Epithelial cell of proximal tubule (primary cell): ENCODE measurements around the gene MRPL36. TPM values are rescaled to one million over a fixed set of nuclear protein-coding genes. Genes with fewer than 3 reads are reported as not detected.

Experiments used
- DNase-seq: peaks from one replicate; pipeline ENCODE4 v3.0.0-alpha.2; 2011; ENCODE audit warnings: low read depth
- H3K4me3 ChIP-seq: 2 replicates; pipeline ENCODE4 v1.5.1; 2011; ENCODE audit warnings: low read depth, mild to moderate bottlenecking, low read length
- CTCF ChIP-seq: conservative IDR thresholded peaks from 2 replicates; pipeline ENCODE4 v1.5.1; 2012; ENCODE audit warnings: low read depth, mild to moderate bottlenecking, low read length
- total RNA-seq: library from RNA; depleted of rRNA; stranded (reverse); fragments of >200 nt; gene quantifications from 2 replicates; pipeline ENCODE4 v1.2.3, GENCODE V29; 2015

MRPL36 gene
- total RNA-seq, 1 donor from 2014 or later = 57.9 TPM

DNA sequence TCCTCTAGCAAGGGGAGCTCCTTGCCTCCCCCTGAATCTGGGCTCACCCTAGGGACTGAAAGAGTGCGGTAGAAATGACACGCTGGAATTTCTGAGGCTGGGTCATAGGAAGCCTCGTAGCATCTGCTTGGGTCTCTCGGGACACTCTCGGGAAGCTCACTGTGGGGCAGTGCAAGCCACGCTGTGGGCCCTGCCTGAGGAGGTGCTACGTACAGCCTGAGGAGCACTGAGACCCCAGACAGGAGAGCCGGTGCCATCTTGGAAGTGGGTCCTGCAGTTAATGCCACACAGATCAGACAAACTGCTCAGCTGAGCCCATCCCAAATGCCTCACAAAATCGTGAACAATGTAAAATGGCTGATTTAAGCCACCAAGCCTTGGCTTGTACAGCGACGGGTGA is 1.8 kb downstream of the MRPL36 start:
- DNase-seq = no peak
- no peak for TF ChIP-seq CTCF
- H3K4me3 ChIP-seq = no peak overlapping the region

DNA sequence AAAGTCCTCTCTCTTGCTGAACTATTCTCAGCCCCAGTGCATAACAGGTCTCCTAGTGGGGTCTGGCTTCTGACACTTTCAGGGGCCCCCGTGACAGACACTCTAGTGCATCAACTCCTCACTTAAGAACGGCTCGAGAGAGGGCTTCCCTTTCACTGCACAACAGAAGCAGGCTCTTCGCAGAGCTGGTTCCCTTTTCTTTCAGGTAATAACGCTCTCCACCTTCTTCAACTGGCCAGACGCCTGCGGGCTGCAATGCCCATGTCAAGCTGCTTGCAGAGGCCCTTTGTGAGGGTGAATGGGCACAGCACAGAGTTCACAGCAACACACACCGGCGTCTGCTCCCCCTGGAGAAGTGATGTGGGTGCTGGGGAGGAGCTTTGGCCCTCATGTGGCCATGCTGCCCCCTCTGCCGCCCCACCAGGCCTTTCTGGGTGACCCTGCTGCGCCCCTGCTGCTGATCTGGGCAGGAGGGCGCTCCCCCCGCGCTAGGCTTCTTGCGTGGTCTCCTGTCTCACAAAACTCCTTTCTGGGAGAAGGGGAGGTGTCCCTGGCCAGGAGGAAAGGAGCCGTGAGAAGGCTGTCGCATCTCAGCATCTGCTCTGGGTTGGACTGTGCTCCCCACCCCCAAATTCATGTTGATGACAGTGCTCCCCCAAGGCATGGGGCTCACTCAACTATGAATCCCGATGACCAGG is 2.4 kb downstream of the MRPL36 start:
- no peak overlapping the region for H3K4me3 ChIP-seq
- TF ChIP-seq CTCF = no peak
- no peak for DNase-seq

DNA sequence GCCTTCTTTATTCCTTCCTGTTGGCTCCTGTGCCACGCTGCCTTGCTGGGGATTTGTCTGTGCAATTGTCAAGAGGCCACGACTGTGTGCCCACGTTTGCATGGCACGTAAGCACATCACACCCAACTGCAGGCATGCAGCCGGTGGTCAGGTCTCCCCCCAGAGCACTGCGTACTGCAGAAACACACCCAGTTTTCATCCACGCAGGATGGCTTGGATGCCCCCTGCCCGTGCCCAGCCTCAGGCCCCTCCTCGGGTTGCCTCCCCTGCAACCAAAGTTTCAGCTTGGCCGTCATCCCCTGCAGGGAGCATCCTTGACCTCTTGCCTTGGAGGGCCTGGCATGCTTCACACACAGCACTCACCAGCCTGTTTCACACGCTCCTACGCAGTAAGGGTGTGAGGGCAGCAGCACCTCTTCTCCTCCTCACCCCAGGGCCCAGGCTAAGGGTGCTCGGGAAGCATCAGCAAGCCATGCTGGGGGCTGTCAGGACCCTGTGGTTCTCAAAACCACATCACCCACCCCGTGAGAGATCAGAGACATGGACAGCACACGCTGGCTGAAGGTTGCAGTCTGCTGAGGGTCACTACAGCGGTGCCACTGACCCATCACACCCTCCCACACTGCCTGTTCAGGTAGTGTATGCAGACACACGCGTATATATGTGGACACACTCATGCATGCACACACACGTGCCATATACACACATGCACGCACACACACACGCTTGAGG is 3.1 kb downstream of the MRPL36 start:
- no peak for TF ChIP-seq CTCF
- no peak overlapping the region for H3K4me3 ChIP-seq
- no peak for DNase-seq

GRCh38 chr5:1795931-1796330 is 3.7 kb downstream of the MRPL36 start:
- TF ChIP-seq CTCF = no peak
- H3K4me3 ChIP-seq = no peak overlapping the region
- DNase-seq = no peak

DNA sequence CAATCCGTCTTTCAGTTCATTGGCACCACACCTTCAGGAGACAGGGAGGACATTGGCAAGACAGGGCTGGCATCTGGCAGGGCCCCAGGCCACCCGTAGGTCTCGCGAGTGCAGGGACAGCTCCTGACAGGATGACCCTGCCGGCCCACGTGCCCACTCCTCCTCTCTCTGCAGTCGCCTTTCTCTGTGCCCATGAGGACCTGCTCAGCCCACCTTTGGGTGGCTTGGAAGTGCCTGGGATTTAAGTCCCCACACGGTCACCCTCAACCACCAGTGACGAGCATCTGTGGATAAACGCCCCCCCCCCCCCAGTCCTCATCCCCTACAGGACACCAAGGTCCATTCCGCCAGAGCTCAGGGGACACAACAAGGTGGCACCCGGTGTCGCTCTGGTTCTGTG is 4.1 kb downstream of the MRPL36 start:
- H3K4me3 ChIP-seq = no peak overlapping the region
- no peak for DNase-seq
- TF ChIP-seq CTCF = no peak

- no peak for DNase-seq
- no peak overlapping the region for H3K4me3 ChIP-seq
- no peak for TF ChIP-seq CTCF
These were observed 4.7 kb downstream of the MRPL36 start for GRCh38 chr5:1794901-1795290.
